ENCODE data around the gene SGPP2.

DNA sequence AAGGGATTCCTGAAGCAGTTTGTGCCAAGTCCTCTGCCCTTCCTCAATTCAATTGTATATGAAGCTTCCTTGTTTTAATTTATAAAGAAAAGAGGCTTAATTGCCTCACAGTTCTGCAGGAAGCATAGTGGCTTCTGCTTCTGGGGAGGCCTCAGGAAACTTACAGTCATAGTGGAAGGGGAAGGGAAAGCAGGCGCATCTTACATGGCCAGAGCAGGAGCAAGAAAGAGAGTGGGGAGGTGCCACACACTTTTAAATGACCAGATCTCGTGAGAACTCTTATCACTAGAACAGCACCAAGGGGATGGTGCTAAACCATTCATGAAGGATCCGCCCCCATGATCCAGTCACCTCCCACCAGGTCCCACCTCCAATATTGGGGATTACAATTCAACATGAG lies 114.2 kb downstream of the SGPP2 start:
- TF ChIP-seq, protein P1, sequence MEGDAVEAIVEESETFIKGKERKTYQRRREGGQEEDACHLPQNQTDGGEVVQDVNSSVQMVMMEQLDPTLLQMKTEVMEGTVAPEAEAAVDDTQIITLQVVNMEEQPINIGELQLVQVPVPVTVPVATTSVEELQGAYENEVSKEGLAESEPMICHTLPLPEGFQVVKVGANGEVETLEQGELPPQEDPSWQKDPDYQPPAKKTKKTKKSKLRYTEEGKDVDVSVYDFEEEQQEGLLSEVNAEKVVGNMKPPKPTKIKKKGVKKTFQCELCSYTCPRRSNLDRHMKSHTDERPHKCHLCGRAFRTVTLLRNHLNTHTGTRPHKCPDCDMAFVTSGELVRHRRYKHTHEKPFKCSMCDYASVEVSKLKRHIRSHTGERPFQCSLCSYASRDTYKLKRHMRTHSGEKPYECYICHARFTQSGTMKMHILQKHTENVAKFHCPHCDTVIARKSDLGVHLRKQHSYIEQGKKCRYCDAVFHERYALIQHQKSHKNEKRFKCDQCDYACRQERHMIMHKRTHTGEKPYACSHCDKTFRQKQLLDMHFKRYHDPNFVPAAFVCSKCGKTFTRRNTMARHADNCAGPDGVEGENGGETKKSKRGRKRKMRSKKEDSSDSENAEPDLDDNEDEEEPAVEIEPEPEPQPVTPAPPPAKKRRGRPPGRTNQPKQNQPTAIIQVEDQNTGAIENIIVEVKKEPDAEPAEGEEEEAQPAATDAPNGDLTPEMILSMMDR (IDR thresholded peaks at IDR 0.05; ENCODE audit: extremely low read depth in 1 of 2, insufficient read depth in 1 of 2, low read depth in 1 of 2, low read length in 2 of 2) = no peak
- TF ChIP-seq EZH2 (IDR thresholded peaks at IDR 0.05; ENCODE audit: borderline replicate concordance, low read depth, low read length, severe bottlenecking) = no peak
- no peak for TF ChIP-seq POLR2A (IDR thresholded peaks at IDR 0.05; ENCODE audit: low read depth, low read length)
- TF ChIP-seq, protein P2, sequence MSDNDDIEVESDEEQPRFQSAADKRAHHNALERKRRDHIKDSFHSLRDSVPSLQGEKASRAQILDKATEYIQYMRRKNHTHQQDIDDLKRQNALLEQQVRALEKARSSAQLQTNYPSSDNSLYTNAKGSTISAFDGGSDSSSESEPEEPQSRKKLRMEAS (IDR thresholded peaks at IDR 0.05; ENCODE audit: insufficient read depth, insufficient read length) = no peak
- TF ChIP-seq MYC (IDR thresholded peaks at IDR 0.05; ENCODE audit: low read depth, low read length) = no peak
- TF ChIP-seq POLR2AphosphoS5 (IDR thresholded peaks at IDR 0.05; ENCODE audit: insufficient read depth, low read depth, low read length) = no peak
